Peyer's patch (tissue), 4 donors: ENCODE data around the gene SOBP.

Source experiments
- CTCF ChIP-seq, 6 experiments: fragments of 450-650 bp in 4 of 6; fragments of 200-600 bp in 2 of 6; sonication (generic) in 1 of 6; IDR thresholded peaks; one replicate each; pipeline ENCODE4 v1.5.1; 2017 to 2019; ENCODE audit warnings: antibody characterized with exemption in 6 of 6, mild to moderate bottlenecking in 3 of 6, moderate library complexity in 1 of 6
- POLR2A ChIP-seq, 2 donors: fragments of 450-650 bp; IDR thresholded peaks; one replicate each; pipeline ENCODE4 v1.5.1; 2017; ENCODE audit warnings: antibody characterized with exemption in 2 of 2, mild to moderate bottlenecking in 2 of 2, moderate library complexity in 2 of 2

- TF ChIP-seq CTCF (IDR thresholded peaks at IDR 0.05) (no peak), POLR2A (IDR thresholded peaks at IDR 0.05) (no peak)
These were observed 209.3 kb downstream of the SOBP start for GRCh38 chr6:107699254-107699653.
